Ovary (tissue), 3 donors: ENCODE data around the gene LMAN1.

Experiments
- CTCF ChIP-seq, 3 donors: fragments of 450-650 bp in 2 of 3; fragments of 200-600 bp in 1 of 3; IDR thresholded peaks; one replicate each; pipeline versions ENCODE4 v1.5.1 to v1.8.0; 2016 to 2022; ENCODE audit warnings: antibody characterized with exemption in 3 of 3, mild to moderate bottlenecking in 1 of 3
- POLR2A ChIP-seq: fragments of 450-650 bp; IDR thresholded peaks from one replicate; pipeline ENCODE4 v1.6.1; 2017; ENCODE audit warnings: antibody characterized with exemption, mild to moderate bottlenecking, moderate library complexity
- donor health status: DM: no; HTN: no; CAD: no.

GRCh38 chr18:59293317-59293716 is 65.7 kb downstream of the LMAN1 start:
- TF ChIP-seq CTCF (IDR thresholded peaks at IDR 0.05) (no peak), POLR2A (no peak)
